ENCODE measurements around the gene POLR2J. TPM values are rescaled to one million over a fixed set of nuclear protein-coding genes. Genes with fewer than 3 reads are reported as not detected.

POLR2J gene
- polyA plus RNA-seq, 1 experiment: 46.9 TPM

- Histone ChIP-seq H3K27me3 (ENCODE audit: control insufficient read depth, insufficient read depth, low read length) (no peaks in the 10 kb centered on the region), H3K4me3 (ENCODE audit: low read depth, low read length) (no peak overlapping the region), H3K36me3 (ENCODE audit: control insufficient read depth, insufficient read depth, low read length) (peaks cover 15% of the 10 kb centered on the region)
- ChIA-PET POLR2A (no interaction called here), CTCF (no interaction called here)
- TF ChIP-seq CTCF (IDR thresholded peaks at IDR 0.05; ENCODE audit: insufficient read depth, low read depth, low read length): no peak
- no peak for DNase-seq (ENCODE audit: low read depth)
These were observed 24.3 kb downstream of the POLR2J start for GRCh38 chr7:102454468-102454867.

GRCh38 chr7:102453319-102453718 is 25.4 kb downstream of the POLR2J start:
- ChIA-PET CTCF (no interaction called here), POLR2A (no interaction called here)
- DNase-seq (ENCODE audit: low read depth): no peak
- TF ChIP-seq CTCF (IDR thresholded peaks at IDR 0.05; ENCODE audit: insufficient read depth, low read depth, low read length): no peak
- H3K36me3 ChIP-seq (ENCODE audit: control insufficient read depth, insufficient read depth, low read length): peaks cover 11% of the 10 kb centered on the region
- H3K27me3 ChIP-seq (ENCODE audit: control insufficient read depth, insufficient read depth, low read length): no peaks in the 10 kb centered on the region
- H3K4me3 ChIP-seq (ENCODE audit: low read depth, low read length): no peak overlapping the region

DNA sequence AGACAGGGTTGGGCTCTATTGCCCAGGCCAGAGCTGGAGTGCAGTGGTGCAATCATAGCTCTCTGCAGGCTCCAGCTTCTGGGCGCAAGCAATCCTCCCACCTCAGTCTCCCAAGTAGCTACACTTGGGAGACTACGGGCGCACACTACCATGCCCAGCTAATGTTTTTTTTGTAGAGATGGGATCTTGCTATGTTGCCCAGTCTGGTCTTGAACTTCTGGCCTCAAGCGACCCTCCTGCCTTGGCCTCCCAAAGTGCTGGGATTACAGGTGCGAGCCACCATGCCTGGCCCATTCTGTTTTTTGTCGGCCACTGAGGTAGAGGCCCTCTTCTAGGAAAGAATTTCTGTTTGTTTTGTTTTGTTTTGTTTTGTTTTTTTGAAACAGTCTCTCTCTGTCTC is 26.3 kb downstream of the POLR2J start:
- ChIA-PET CTCF (no interaction called here), POLR2A (no interaction called here)
- Histone ChIP-seq H3K36me3 (ENCODE audit: control insufficient read depth, insufficient read depth, low read length) (peaks cover 10% of the 10 kb centered on the region), H3K27me3 (ENCODE audit: control insufficient read depth, insufficient read depth, low read length) (no peaks in the 10 kb centered on the region), H3K4me3 (ENCODE audit: low read depth, low read length) (no peak overlapping the region)
- no peak for TF ChIP-seq CTCF (IDR thresholded peaks at IDR 0.05; ENCODE audit: insufficient read depth, low read depth, low read length)
- no peak for DNase-seq (ENCODE audit: low read depth)

DNA sequence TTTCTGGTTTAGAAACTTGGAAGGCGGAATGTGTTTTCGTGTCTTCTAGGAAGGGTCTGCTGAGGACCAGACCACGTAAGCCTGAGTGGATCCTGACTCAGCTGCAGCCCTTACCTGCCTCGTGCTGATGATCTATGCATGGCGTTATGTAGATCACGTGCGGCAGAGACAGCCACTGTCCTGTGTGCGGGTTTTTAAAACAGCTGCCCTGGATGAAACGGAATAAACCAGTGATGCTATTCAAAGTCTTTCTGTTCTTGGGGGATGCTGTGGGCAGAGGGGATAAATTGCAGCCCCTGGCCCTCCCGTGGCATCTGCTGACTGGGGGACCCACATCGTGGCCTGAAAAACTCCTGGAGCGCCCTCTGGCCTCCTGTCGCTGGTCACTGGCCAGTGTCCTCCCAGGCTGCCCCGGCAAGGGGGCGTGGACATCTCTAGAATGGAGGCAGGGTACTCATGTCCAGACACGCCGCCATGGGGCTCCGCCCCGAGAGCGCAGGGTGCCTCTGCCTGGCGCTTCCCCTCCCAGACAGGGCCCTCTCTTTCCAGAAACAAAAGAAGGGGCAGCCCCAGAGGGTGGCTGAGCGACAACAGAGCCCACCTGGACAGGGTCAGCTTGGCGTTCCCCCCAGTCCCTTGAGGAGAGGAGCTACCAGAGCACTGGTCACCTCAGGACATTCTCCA is 27.2 kb downstream of the POLR2J start:
- H3K36me3 ChIP-seq (ENCODE audit: control insufficient read depth, insufficient read depth, low read length): peaks cover 13% of the 10 kb centered on the region
- no peak for TF ChIP-seq CTCF (IDR thresholded peaks at IDR 0.05; ENCODE audit: insufficient read depth, low read depth, low read length)
- ChIA-PET CTCF (interaction anchor here (0.6 kb wide), 1 partner anchor 20 kb away, joined by 3 read pairs; no protein-coding TSS in a partner anchor), POLR2A (no interaction called here)
- H3K27me3 ChIP-seq (ENCODE audit: control insufficient read depth, insufficient read depth, low read length): no peaks in the 10 kb centered on the region
- DNase-seq (ENCODE audit: low read depth): no peak
- H3K4me3 ChIP-seq (ENCODE audit: low read depth, low read length): no peak overlapping the region

DNA sequence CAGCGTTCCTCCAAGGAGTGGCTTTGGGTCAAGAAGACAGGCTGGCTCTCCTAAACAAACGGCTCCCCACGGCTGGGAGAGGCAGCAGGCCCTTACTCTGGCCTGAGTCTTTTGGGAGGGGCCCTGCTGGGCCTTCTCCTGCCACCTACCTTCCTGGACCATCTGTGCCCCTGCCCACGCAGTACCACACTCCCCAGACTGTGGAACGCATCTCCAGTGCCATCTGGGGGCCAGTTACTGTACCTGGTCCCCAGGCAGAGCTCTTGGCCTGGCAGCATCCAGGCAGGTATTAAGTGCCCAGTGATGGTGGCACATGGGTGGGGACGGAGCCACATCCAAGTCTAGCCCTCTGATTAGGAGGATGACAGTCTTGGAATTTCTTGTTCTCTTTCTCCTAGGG is 28.5 kb downstream of the POLR2J start:
- DNase-seq (ENCODE audit: low read depth): no peak
- ChIA-PET CTCF (interaction anchor here (0.6 to 1.1 kb wide), 2 partner anchors 12 to 17 kb away, joined by 3 to 4 read pairs; partner anchors contain the start of gene ORAI2), POLR2A (no interaction called here)
- 0 out of 2 replicates have a peak, but pooled peaks have one; percentile 9 for TF ChIP-seq CTCF (IDR thresholded peaks at IDR 0.05; ENCODE audit: insufficient read depth, low read depth, low read length)
- Histone ChIP-seq H3K36me3 (ENCODE audit: control insufficient read depth, insufficient read depth, low read length) (peaks cover 15% of the 10 kb centered on the region), H3K4me3 (ENCODE audit: low read depth, low read length) (no peak overlapping the region), H3K27me3 (ENCODE audit: control insufficient read depth, insufficient read depth, low read length) (no peaks in the 10 kb centered on the region)

Measured in BJ (cell line).